GM18861 (cell line): ENCODE measurements around the gene LYPD8.

Experiments used
- ATAC-seq: cut with Tn5 transposase; IDR thresholded peaks from one replicate; pipeline ENCODE4 v1.9.1; 2021; ENCODE audit not compliant: unreplicated experiment

Gene LYPD8

GRCh38 chr1:248758352-248758751 lies 2.8 kb upstream of the LYPD8 start:
- no peak for ATAC-seq

- ATAC-seq: no peak
Observed at GRCh38 chr1:248757784-248758195, 2.2 kb upstream of the LYPD8 start.

DNA sequence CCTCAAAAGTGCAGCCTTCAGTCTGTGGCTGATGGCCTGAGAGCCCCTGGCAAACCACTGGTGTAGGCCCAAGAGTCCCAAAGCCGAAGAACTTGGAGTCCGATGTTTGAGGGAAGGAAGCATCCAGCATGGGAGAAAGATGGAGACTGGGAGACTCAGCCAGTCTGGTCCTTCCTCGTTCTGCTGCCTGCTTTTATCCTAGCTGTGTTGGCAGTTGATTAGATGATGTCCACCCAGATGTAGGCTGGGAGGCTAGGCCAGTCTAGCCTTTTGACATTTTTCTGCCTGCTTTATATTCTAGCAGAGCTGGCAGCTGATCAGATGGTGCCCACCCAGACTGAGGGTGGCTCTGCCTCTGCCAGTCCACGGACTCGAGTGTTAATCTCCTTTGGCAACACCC lies 1.1 kb upstream of the LYPD8 start:
- ATAC-seq: no peak

GRCh38 chr1:248756151-248756550 lies 592 bp upstream of the LYPD8 start:
- ATAC-seq: no peak

DNA sequence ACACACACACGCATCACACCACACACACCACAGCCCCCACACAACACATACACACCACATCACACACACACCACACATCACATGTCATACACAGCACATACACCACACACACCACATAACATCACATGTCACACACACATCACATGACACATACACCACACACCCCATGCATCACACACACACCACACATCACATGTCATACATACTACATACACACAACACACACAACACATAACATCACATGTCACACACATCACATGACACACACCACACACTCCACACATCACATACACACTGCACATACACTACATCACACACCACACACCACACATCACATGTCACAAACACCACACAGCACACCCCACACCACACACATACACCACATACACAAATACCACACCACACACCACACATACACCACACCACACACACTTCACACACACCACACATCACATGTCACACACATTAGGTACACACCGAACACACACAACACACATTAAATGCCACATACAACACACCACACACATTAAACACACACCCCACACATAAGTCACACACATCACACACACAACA lies 1.8 kb downstream of the LYPD8 start:
- ATAC-seq: no peak

- no peak for ATAC-seq
Observed at GRCh38 chr1:248753029-248753594, 2.4 kb downstream of the LYPD8 start.

DNA sequence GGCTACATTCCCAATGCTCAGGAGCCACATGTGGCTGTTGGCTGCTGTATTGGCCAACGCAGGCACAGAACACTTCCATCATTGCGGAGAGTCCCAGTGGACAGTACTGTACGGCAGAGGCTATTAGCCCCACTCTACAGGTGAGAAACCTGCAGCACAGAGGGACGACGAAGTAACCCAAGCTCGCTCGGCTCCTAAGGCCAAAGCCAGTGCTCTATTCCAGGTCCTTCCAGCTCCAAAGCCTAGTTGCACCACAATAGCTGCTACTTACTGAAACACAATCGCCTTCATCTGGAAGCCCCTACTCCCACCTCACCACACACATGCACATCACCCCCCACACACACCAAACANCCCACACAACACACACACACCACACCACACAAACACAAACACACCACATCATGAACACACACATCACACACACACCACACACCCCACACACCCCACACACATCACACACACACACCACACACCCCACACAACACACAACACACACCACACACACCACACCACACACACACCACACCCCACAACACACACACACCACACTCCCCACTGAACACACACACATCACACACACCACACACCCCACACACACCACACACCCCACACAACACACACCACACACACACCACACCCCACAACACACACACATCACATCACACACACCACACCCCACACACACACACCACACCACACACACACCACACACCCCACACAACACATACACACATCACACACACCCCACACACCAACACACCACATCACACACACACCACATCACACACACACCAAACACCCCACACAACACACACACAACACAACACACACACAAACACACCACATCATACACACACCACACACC lies 3.2 kb downstream of the LYPD8 start:
- ATAC-seq: no peak

DNA sequence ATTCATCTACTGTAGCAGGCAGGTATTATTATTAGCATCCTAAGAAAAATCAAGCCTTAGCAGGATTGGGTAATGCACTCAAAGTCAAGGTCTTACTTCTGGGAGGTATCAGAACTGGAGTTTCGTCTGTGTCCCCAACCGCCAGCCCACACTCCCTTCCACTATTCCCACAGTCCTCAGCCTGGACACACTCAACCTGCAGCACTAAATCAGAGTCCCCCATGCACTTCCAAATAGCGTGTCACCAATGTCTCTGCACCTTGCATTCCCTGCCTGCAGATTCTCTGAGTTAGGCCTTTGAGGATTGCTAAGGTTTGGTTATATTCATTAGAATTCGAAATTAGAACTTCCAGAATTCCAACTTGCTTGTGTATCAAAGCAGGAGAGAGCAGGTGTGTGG lies 3.9 kb downstream of the LYPD8 start:
- ATAC-seq: no peak

- ATAC-seq: no peak
Observed at GRCh38 chr1:248751142-248751541, 4.4 kb downstream of the LYPD8 start.

- no peak for ATAC-seq
Observed at GRCh38 chr1:248750496-248750895, 5.1 kb downstream of the LYPD8 start.

DNA sequence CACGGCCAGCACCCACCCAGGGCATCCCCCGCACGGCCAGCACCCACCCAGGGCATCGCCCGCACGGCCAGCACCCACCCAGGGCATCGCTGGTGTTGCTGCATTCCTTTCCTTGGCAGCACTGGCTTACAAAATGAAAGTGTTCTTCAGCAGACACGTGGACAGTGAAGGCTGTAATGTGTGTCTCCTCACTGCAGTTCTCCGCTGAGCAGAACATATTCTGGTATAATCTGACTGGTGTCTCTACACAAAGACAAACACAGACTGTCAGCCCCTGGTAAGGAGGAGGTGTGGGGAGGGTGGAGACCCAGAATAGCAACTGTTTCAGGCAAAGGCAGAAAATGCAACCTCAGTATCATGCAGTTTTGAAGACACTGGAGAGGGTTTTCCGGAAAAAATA lies 7.3 kb downstream of the LYPD8 start:
- no peak for ATAC-seq

- no peak for ATAC-seq
Observed at GRCh38 chr1:248740876-248741275, 14.7 kb downstream of the LYPD8 start.

- no peak for ATAC-seq
Observed at GRCh38 chr1:248739572-248740205, 15.9 kb downstream of the LYPD8 start.

GRCh38 chr1:248737457-248737856 lies 18.1 kb downstream of the LYPD8 start:
- no peak for ATAC-seq

DNA sequence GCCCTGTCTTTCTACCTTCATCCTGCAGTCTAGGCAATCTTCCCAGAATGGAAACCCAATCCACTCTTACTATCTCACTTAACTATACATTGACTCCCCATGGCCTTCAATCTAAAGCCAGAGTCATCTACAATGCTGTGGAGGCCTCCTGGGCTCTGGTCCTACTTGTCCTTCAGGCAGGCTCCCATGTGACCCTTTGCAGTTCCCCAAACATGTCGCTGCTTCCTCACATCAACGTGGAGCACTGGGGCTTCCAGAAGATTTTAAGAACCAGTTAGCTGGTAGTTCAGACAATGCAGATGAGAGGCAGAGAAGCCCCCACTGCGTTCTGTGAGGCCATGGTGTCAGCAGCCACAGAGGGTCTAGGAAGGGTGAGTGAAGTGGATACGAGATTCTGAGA lies 18.6 kb downstream of the LYPD8 start:
- ATAC-seq: no peak

DNA sequence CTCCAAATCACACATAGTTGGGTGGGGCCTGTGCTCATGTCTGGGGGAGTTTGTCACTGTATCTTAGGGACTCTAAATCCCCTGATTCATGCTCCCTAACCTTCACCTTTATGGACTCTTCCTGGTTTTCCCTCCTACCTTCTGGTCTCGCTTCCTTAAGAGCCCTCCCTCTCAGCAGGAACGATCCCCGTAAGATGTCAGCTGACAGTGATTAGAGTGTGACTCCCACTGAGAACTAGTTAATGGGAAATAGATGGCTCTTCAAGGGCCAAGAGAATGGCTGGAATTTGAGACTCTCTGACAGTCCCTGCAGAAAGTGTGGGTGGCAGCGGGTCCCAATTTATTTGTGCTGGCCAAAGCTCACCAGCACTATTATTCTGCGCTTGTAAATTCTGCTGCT lies 22.0 kb downstream of the LYPD8 start:
- ATAC-seq: no peak

DNA sequence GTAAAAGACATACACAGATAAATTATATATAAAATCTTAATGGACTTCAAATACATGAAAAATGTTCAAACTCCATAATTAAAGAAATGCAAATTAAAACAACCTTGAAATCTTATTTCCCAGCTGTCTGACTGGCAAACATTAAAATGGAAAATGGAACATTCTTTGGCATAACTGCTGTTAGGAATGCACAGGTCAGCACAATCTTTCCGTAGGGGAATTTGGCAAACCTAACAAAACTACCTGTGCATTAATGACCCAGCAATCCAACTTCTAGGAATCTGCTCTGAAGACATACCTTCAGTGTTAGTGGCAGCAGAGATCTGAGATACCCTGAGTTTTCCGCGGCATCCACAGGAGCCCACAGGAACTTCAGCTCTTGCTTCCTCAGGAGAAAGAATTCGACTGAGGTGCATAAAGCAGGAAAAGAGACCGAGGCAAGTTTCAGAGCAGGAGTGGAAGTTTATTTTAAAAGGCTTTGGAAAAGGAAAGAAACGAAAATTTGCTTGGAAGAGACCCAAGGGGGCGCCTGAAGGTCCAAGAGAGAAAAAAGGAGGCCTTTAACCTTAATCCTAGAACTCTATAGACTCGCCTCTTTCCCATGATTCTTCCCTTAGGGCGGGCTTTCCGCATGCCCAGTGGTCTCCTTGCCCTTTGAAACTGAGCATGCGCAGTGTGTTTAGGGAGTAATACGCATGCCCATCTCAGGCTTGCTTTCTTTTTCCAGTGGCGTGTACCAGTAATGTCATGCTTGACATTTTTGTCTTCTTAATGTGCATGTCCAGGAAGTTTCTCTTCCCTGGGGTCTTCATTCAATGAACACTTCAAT lies 24.8 kb downstream of the LYPD8 start:
- no peak for ATAC-seq

DNA sequence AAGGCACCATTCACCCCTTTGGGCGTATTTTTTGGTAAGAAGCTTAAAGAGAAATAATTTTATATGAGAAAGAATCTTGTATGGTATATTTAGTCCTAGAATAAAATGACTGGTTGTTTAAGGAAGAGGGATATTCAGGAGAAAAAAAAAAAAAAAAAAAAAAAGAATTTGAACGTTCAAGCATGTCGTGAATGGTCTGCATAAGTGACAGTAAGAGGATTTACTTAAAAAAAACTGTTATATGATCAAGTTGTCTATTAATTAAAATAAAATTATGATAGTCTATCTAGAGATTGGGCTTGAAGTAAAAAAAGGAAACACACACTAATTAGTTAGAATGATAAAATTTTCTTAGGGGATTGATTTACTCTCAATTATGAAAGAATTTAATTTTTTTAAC lies 41.3 kb downstream of the LYPD8 start:
- ATAC-seq: no peak

DNA sequence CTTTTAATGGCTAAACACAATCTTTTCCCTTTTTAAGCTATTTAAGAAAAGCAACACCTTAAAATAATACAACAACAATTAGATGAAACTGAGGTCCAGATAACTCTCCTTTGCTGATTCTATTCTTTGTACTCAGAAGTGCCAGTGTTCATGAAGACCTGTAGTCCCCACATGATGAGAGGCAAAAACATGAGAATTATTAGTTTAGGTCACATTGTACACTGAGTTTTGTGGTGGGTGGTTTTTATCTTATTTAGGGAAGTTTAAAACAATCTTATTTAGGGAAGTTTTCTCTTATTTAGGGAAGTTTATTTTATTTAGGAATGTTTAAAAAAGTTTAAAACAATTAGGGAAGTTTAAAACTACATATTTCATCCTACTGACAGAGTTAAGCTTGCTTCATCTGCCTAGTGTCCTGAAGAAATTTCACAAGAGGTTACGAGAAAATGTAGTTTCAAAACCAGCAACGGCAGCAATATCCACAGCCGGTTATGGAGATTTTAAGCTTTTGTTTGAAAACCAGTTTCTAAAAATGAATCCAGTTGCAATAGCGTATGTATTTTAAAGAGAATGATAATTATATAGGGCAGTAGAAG lies 45.2 kb downstream of the LYPD8 start:
- ATAC-seq: no peak

- no peak for ATAC-seq
Observed at GRCh38 chr1:248704606-248705005, 51.0 kb downstream of the LYPD8 start.

DNA sequence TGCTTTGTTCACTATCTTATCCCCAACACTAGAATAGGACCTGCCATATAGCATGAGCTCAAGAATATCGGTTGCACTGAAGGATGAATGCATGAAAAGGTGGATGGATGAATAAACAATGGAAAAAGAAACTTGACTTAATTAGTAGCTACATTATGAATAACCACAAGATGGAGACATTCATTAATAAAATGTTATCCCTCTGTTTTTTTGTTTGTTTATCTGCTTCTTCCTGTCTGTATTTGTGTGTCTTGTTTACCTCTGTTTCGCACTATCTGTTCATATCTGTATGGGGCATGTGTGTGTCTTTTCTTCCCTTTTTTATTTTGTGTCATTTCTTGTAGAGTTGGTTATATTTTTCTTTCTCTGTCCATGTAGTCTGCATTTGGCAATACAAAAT lies 51.9 kb downstream of the LYPD8 start:
- no peak for ATAC-seq
